Esophagus mucosa (tissue), 1 donor: ENCODE measurements around the gene POLL. TPM values are rescaled to one million over a fixed set of nuclear protein-coding genes. Genes with fewer than 3 reads are reported as not detected.
"Not testable (repeated sequence)": the region's sequence is repeated elsewhere in the genome, so short reads cannot be mapped to it uniquely, and the experiment has no call there.

Source experiments
- ATAC-seq: fragments of 200-7000 bp; cut with Tn5 transposase; one replicate; pipeline ENCODE4 v1.9.1; 2020
- total RNA-seq: library from RNA; stranded (reverse); gene quantifications from one replicate; pipeline ENCODE4 v1.2.4, GENCODE V29; 2023
- donor health status: DM: yes; HTN: yes; CAD: no.

POLL gene
- 13.5 TPM for total RNA-seq

DNA sequence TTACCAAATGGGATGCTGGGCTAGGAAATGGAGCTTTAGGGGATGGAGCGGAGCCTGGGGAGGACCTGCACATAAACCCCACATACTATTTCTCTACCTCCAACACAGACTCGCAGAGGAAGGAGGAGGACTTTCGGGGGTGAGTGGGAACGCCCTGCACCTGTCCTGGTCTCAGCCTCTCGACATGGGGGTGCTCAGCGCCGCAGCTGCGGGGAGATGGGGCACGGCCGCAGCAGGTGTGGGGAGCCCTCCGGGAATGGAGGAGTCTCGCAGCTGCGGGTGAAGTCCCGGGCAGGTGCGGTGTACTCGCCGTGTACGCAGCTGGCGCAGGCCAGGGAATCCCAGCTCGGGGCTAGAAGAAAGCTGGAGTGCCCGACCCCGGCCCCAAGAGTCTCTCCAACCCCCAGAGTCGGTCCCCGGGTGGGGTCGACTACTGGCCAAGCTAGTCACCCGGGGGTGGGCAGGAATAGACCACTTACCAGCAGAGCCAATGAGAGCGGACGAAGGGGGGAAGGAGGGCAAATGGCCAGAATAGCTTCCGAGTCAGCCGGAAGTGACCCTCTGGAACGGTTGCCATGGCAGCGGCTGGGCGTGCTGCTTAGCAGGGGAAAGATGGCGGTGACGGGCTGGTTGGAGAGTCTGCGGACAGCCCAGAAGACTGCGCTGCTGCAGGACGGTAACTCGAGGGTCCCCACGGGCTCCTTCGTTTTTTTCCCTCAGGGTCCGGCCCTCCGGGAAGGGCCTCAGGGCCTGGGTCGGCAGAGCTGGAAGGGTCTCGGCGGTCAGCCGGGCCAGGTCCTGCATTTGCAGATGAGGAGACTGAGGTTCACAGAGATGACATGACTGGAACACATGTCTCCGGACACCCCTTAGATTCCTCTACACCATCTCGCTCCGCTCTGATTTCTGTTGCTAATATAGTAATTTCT is at the start of gene POLL, which contains the start of gene DPCD:
Gene POLL, minus strand, starts transcription at position 533 of the 929 bp plus-strand sequence. CDS start 897 bp downstream, outside the sequence.
Gene DPCD, plus strand, starts transcription at position 597 of the 929 bp plus-strand sequence. Its CDS starts 16 bp downstream, at position 613.
- ATAC-seq: peak; percentile 88

DNA sequence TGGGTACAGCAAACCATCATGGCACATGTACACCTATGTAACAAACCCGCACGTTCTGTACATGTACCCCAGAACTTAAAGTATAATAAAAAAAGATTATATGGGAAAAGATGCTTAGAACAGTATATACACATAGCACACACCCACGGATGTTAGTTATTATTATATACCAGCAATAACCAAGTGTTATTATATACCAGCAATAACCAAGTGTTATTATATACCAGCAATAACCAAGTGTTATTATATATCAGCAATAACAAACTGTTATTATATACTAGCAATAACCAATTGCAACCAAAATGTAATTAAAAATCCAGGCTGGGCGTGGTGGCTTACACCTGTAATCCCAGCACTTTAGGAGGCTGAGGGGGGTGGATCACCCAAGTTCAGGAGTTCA is 45.5 kb upstream of the POLL start:
- not testable (repeated sequence) for ATAC-seq

DNA sequence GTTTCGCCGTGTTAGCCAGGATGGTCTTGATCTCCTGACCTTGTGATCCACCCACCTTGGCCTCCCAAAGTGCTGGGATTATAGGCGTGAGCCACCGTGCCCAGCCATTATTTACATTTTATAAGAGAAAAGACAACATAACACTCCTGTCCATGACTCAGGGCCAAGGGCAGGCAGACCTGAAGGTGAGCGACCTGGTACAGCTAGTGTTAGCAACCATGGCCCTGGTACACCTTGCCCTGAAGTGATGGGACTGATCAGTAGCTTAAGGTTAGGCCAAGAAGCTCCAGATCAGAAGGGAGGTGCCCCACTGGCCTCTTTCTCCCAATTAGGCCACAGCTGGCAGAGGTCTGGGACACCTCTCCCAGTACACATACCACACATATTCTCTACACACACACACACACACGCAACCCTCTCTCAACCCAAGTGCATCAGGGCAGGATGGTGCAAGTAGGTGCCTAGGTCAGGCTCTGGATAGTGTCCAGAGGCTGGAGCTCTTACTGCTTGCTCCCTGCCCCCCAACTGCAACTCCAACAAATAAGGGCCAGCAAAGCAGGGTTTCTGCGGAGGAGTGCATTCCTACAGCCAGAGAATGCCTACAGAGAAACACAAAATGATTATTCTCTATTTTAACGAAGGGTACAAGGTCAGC is 43.9 kb upstream of the POLL start:
- peak; percentile 8 for ATAC-seq

DNA sequence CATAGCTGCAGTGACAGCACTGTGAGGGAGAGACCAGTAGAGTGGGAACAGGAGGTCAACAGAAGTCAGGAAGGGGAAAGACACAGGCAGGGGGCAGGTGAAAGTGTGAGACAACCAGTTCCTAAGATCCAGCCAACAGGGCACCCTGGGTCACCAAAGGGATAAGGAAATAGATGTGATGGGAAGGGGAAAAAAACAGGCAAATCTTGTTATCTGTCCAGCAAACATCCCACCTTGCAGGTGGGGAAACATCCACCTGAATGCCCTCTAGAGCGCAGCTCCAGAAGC is 42.5 kb upstream of the POLL start:
- ATAC-seq: no peak

DNA sequence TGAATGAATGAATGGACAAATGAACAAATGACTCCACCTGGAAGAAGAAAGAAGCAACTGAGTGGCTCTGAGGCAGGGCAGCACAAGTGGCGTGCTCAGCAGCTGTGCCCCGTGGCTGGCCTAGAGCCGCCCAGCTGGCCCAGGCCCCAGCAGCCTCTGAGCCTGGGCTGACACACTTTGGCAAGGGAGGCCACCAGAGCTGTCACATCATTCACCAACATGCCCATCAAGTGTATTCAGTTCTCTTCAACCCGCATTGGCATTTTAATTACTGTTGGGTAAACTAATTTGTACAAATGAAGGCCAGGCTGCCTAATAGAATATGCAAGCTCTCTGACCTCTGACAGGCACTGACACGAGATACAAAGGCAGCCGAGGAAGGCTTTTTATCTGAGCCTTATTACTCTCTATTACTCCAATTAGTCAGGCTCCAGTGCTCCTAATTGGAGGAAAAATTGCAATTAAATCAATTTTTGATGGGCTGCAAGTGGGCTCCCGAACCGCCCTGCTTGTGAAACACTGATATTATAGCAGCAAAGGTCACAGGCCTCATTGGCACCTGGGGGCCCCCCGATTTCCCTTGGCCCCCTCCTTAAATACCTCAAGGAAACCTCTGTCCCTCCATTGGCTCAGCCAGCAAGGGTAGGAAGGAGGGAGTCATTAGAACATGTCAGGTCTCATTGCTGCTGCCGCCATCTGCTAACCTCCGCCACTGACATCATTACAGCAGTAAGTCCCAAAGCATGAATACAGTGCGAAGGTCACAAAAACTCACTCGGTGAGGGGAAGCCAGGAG is 42.0 kb upstream of the POLL start:
- no peak for ATAC-seq

- ATAC-seq: peak; percentile 54
Observed at GRCh38 chr10:101625821-101626412, 37.9 kb upstream of the POLL start.

GRCh38 chr10:101624526-101625102 is 36.6 kb upstream of the POLL start:
- ATAC-seq: peak; percentile 29

- ATAC-seq: no peak
Observed at GRCh38 chr10:101623528-101623927, 35.5 kb upstream of the POLL start.

DNA sequence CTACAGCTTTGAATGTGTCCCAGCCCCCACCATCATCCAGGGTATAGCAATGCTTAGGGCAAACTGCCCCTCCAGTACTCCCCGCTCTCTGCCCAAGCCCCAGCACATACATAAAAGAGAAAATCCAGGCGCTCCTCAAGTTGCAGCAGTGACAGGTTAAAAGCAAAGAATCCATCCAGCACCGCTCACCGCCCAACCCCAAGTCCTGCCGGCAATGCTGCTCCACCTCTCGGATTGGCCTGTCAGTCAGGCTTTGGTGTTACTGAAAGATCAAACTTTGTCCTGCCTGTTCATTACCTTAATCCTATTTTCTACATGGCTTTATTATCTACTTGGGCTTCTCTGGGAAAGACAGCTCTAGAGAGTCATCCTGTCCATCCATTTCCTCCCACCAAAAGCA is 31.9 kb upstream of the POLL start:
- no peak for ATAC-seq

GRCh38 chr10:101618871-101619270 is 30.8 kb upstream of the POLL start:
- ATAC-seq: no peak

DNA sequence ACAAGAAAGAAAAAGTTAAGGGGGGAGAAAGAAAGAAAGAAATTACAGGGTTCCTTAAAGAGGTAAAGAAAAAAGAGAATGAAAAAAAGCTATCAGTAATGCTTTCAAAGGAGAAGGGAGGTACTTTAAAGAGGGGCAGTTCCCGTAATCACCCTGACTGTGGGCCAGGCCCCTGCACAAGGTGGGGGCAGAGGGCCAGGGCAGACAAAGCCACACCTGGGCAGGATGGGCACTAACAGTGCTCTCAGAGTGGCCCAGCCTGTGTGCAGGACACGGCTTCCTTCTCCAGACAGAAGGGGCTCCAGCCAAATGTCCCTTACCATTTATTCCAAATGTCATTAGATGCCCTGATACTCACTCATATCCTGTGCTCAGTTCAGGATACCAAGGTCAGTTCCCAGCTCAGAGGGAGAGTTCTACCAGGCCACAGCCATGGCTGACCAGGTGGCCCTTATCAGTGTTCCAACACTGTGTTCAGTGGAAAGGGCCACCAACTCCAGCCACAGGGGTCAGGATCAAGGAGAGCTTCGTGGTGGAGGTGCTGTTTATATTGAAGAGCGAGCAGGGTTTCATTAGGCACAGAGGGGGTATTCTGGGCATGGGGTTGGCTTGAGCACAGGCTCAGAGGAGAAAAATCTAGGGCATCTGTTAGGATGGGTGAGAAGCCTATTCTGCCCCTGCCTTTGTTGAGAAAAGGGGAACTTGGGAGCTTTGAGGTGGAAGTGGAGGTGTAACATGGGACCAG is 29.9 kb upstream of the POLL start:
- no peak for ATAC-seq

DNA sequence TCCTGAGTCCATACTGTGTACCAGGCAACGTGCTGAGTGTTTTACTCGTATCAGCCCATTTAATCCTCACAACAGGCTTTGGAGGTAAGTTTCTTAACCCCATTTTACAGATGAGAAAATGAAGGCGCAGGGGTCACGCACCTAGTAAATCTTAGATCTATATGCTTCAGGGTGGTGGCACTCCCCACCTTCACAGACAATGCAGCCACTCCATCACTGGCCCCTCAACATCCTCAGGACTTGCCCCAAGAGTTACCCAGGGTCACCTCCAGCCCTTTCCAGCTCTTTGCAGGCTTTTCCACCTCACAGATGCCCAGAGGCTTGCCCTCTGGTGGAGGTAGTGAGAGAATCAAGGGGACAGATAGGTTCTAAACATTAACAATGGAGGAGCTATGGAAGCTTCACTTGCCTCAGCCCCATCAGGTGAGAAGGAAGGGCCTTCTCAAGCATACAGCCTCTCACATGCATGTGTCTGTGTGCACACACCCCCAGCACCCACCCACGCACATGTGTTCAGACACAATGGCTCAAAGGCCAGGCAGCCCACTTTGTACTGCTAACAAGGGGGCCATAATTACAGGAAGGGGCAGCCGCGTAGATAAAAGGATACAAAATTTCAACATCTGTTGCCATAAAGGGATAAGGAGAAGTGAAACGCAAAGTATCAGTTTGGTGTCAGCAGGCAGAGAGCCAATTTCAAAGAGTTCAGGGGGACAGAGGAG is 29.2 kb upstream of the POLL start:
- ATAC-seq: no peak

- no peak for ATAC-seq
Observed at GRCh38 chr10:101616415-101617101, 28.5 kb upstream of the POLL start.

DNA sequence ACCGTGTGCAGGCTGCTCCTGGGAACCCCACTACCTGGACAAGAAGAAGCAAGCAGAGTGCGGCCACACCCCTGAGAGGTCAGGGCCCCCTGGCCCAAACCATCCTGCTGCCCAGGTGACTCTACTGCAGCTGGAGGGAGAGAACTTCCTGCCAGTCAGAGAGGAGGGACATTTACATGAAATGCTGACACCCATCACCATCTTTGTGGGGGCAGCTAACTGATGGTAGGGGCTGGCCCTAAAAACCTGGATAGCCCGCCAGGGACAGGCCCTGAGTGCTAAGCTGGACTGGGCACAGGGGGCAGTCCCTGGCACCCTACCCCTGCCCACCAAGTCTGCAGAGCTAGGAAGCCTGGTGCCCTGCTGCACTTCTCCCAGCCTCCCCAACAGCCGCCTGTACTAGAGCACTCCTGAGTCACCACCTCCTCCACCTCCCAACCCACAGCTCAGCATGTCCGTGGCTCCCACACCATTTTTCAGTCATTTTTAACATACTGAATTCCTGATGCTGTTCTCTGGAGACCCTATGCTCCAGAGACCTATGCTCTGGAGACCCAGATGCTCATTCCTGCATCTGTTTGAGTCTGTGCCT is 27.6 kb upstream of the POLL start:
- ATAC-seq: no peak

DNA sequence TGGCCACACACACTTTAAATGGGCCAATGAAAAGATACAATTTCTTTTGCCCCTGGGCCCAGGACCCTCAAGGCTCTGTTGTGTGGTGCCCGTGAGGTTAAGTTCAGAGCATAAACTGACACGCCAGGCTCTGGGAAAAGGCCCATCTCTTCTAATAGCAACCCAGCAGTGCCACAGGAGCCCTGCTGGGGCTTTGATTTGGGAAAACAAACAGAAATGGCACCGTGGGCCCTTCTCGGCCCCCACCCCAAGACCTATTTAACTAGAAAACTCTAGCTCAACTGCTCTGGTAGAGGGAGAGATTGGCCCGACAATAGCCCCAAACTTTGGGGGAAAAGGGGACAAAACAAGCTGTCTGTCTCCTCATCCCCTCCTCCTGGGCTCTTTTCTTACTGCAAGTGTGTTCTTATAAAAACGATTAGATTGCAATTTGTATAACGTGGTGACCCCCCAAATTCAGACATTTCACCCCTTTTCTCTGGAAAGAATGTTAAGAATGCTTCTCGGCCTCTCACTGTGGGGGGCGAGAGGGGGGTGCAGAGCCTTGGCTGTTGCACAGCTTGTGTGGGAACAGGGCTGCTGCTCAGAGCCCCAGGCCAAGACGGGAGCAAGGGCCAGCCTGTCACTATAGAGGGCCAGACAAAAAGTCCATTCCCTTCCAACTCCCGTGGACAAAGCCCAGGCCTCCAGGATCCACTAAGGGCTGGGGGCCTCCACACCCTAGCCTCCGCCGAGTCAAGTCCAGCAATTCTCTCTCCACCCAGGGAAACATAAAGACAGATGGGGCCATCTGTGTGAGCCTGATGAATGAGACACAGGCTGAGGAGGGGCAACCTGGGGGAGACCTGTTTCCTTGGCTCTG is 26.8 kb upstream of the POLL start:
- no peak for ATAC-seq

DNA sequence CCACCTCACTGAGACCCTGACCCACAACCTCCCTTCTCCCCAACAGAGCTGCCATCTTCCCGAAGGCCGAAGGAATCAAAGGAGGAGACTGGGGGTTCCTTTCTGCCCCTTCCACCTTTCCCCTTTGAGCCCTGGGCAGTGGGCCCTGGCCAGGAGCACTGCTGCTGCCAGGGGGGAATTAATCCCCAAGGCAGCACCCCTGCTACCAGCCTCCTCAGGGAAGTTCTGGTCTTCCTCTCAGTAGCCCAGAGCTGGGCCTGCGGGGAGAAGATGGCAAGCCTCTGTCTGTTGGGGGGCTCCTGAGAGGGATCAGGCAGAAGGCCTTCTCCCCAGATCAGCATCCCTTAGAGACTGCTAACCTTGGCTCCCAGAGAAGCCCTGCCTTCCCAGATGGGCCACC is 25.6 kb upstream of the POLL start:
- no peak for ATAC-seq

GRCh38 chr10:101612872-101613271 is 24.8 kb upstream of the POLL start:
- ATAC-seq: no peak

- ATAC-seq: no peak
Observed at GRCh38 chr10:101612086-101612485, 24.0 kb upstream of the POLL start.
